ENCODE data around the gene URAD.

URAD gene

DNA sequence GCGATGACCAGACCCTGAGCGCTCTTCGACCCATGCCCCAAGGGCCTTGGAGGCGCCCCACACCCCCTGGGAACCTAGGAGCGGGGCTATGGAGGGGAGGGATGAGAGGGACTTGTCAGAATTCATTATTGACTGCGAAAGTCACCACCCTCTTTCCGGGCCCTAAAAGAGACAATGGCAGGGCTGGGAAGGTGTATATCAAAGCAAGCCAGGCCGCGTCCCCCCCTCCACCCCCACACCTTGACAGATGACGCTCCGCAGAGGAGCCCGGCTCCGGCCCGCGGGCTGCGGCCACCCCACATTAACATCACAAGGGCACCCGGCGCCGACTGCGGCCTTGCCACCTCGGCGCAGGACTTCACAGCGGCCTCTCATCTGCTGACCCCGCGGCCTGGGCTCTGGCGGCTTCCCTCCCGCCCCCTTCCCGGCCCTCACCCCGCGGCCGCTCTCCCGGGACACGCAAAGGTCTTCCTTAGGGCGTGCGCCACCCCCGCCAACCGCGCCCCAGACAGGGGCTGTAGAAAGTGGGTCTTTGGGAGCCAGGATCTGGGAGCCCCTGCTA is 21.8 kb downstream of the URAD start:
- Histone ChIP-seq H4K20me1 (ENCODE audit: control insufficient read depth, insufficient read depth, low read depth, low read length) (no peaks in the 10 kb centered on the region), H3K4me3 (ENCODE audit: low read length) (no peak overlapping the region), H3K79me2 (ENCODE audit: control insufficient read depth, low read length) (no peaks in the 10 kb centered on the region)

DNA sequence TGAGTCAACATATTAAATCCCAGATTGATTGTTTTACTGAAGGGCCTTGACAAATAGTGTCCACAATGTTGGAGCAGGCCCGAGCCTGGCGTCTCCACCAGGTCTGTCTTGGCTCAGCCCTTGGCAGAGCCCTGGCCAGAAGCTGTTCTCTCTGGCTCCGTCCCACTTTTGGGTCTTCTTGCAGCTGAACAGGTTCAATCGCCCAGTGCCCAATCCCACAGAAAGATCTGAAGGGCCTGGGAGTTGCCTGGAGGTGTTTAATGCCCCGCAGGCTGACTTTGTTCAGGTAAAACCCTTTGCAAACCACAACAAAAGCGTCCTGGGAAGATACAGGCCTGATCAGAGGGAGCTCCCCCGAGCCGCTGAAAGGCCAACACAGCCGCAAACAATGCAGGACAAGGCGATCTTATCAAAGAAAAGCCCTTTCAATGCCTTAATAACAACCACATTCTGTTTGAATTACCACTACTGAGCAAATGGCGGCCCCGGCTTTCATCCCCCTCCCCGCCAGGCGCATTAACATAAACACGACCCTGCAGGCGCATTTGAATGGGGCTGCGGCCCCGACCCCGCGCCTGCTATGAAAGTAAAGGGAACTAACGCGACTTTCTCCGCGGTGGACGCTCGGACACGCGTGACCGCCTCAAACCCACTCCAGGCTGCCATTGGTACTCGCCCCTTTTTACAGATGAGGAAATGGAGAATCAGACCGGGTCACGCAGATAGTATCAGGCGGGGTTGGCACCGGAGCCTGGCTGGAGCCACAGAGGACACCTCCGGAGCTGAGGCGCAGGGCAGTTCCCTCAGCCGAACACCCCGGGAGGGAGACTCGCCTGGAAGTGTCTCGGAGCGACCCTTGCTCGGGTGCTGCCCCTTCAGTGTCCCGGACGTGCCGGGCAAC is 22.5 kb downstream of the URAD start:
- Histone ChIP-seq H3K36me3 (ENCODE audit: control insufficient read depth, low read length) (no peaks in the 10 kb centered on the region), H4K20me1 (ENCODE audit: control insufficient read depth, insufficient read depth, low read depth, low read length) (no peaks in the 10 kb centered on the region), H3K27me3 (ENCODE audit: control insufficient read depth, low read length) (peaks cover 13% of the 10 kb centered on the region), H3F3A (ENCODE audit: control insufficient read depth, insufficient read depth) (no peaks in the 10 kb centered on the region), H3K4me3 (ENCODE audit: low read length) (no peak overlapping the region), H3K9me2 (replicated peaks; ENCODE audit: control insufficient read depth, low read length) (no peaks in the 10 kb centered on the region), H3K27ac (ENCODE audit: low read depth, low read length) (no peak overlapping the region), H3K79me2 (ENCODE audit: control insufficient read depth, low read length) (no peaks in the 10 kb centered on the region), H3K9me3 (ENCODE audit: control insufficient read depth, insufficient read depth, low read length) (no peaks in the 10 kb centered on the region), H3K4me2 (ENCODE audit: low read length) (no peak overlapping the region), H3K4me1 (ENCODE audit: control insufficient read depth, low read length) (no peaks in the 10 kb centered on the region)
- TF ChIP-seq, protein P1, sequence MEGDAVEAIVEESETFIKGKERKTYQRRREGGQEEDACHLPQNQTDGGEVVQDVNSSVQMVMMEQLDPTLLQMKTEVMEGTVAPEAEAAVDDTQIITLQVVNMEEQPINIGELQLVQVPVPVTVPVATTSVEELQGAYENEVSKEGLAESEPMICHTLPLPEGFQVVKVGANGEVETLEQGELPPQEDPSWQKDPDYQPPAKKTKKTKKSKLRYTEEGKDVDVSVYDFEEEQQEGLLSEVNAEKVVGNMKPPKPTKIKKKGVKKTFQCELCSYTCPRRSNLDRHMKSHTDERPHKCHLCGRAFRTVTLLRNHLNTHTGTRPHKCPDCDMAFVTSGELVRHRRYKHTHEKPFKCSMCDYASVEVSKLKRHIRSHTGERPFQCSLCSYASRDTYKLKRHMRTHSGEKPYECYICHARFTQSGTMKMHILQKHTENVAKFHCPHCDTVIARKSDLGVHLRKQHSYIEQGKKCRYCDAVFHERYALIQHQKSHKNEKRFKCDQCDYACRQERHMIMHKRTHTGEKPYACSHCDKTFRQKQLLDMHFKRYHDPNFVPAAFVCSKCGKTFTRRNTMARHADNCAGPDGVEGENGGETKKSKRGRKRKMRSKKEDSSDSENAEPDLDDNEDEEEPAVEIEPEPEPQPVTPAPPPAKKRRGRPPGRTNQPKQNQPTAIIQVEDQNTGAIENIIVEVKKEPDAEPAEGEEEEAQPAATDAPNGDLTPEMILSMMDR (IDR thresholded peaks at IDR 0.05; ENCODE audit: low read depth, low read length, poor library complexity, severe bottlenecking), result no peak
- no peak for TF ChIP-seq EZH2phosphoT487 (IDR thresholded peaks at IDR 0.05; ENCODE audit: borderline replicate concordance, low read length)

More for the DNA sequence above, 21.8 kb downstream of the URAD start:
- Histone ChIP-seq H3K4me1 (ENCODE audit: control insufficient read depth, low read length) (no peaks in the 10 kb centered on the region), H3K9me3 (ENCODE audit: control insufficient read depth, insufficient read depth, low read length) (no peaks in the 10 kb centered on the region), H3K27me3 (ENCODE audit: control insufficient read depth, low read length) (peaks cover 6% of the 10 kb centered on the region; the same call in 1 of the 2 replicates), H3K9me2 (replicated peaks; ENCODE audit: control insufficient read depth, low read length) (no peaks in the 10 kb centered on the region), H3K36me3 (ENCODE audit: control insufficient read depth, low read length) (no peaks in the 10 kb centered on the region), H3K27ac (ENCODE audit: low read depth, low read length) (no peak overlapping the region), H3K4me2 (ENCODE audit: low read length) (no peak overlapping the region), H3F3A (ENCODE audit: control insufficient read depth, insufficient read depth) (no peaks in the 10 kb centered on the region)
- TF ChIP-seq EZH2phosphoT487 (IDR thresholded peaks at IDR 0.05; ENCODE audit: borderline replicate concordance, low read length), result no peak
- TF ChIP-seq, protein P1 (IDR thresholded peaks at IDR 0.05; ENCODE audit: low read depth, low read length, poor library complexity, severe bottlenecking), result no peak

DNA sequence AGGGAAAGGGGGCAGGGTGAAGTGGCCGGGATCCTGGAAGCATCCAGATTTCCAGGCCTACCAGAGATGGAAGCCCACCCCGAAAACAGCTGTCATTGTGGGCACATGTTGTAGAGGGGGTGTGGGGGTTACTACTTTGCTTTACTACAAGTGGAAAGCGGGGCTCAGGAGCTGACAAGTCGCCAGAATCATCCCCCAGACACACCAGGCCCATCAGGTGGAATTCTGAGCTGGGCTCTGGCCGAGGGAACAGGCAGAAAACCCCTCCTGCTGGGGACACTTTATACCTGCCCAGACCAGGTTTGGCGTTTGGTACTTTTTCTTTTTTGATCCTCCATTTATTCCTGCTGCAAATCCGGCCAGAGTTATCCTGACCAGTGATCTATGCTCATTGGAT is 23.2 kb downstream of the URAD start:
- Histone ChIP-seq H3F3A (ENCODE audit: control insufficient read depth, insufficient read depth) (no peaks in the 10 kb centered on the region), H3K79me2 (ENCODE audit: control insufficient read depth, low read length) (no peaks in the 10 kb centered on the region), H3K9me3 (ENCODE audit: control insufficient read depth, insufficient read depth, low read length) (no peaks in the 10 kb centered on the region), H3K36me3 (ENCODE audit: control insufficient read depth, low read length) (no peaks in the 10 kb centered on the region), H3K9me2 (replicated peaks; ENCODE audit: control insufficient read depth, low read length) (no peaks in the 10 kb centered on the region), H4K20me1 (ENCODE audit: control insufficient read depth, insufficient read depth, low read depth, low read length) (no peaks in the 10 kb centered on the region), H3K27me3 (ENCODE audit: control insufficient read depth, low read length) (peaks cover 18% of the 10 kb centered on the region), H3K4me1 (ENCODE audit: control insufficient read depth, low read length) (no peaks in the 10 kb centered on the region), H3K4me3 (ENCODE audit: low read length) (no peak overlapping the region), H3K27ac (ENCODE audit: low read depth, low read length) (no peak overlapping the region), H3K4me2 (ENCODE audit: low read length) (no peak overlapping the region)
- no peak for TF ChIP-seq EZH2phosphoT487 (IDR thresholded peaks at IDR 0.05; ENCODE audit: borderline replicate concordance, low read length)
- TF ChIP-seq, protein P1 (IDR thresholded peaks at IDR 0.05; ENCODE audit: low read depth, low read length, poor library complexity, severe bottlenecking), result no peak
